Loucy (cell line): ENCODE results near the gene CDKL1.

ENCODE experiments used
- H2AFZ ChIP-seq: fragments of 200-600 bp; sonication (generic); 2 replicates; pipeline ENCODE4 v1.6.0; 2016; ENCODE audit warnings: antibody characterized with exemption, mild to moderate bottlenecking, low read length, moderate library complexity
- H3F3A ChIP-seq: fragments of 200-600 bp; 2 replicates; pipeline ENCODE4 v1.6.0; 2016; ENCODE audit warnings: antibody characterized with exemption, low read depth, mild to moderate bottlenecking
- H3K27me3 ChIP-seq: fragments of 200-600 bp; sonication (generic); 2 replicates; pipeline ENCODE4 v1.6.1; 2014; ENCODE audit warnings: low read length, mild to moderate bottlenecking; ENCODE audit not compliant: insufficient read depth, poor library complexity, severe bottlenecking
- H3K36me3 ChIP-seq: fragments of 200-600 bp; sonication (generic); 2 replicates; pipeline ENCODE4 v1.6.1; 2016; ENCODE audit warnings: low read length; ENCODE audit not compliant: insufficient read depth
- H3K4me1 ChIP-seq: fragments of 200-600 bp; sonication (generic); 2 replicates; pipeline ENCODE4 v1.5.1; 2014; ENCODE audit warnings: low read length, mild to moderate bottlenecking; ENCODE audit not compliant: insufficient read depth, poor library complexity, severe bottlenecking
- H3K4me2 ChIP-seq: fragments of 200-600 bp; sonication (generic); 2 replicates; pipeline ENCODE4 v1.6.0; 2014; ENCODE audit warnings: antibody characterized with exemption, low read length, low read depth, mild to moderate bottlenecking; ENCODE audit not compliant: poor library complexity, severe bottlenecking
- H3K4me3 ChIP-seq: fragments of 200-600 bp; sonication (generic); 2 replicates; pipeline ENCODE4 v1.5.1; 2014; ENCODE audit warnings: low read length, mild to moderate bottlenecking, mixed read lengths; ENCODE audit not compliant: poor library complexity, severe bottlenecking
- H3K79me2 ChIP-seq: fragments of 200-600 bp; sonication (generic); 2 replicates; pipeline ENCODE4 v1.6.1; 2014; ENCODE audit warnings: low read length; ENCODE audit not compliant: insufficient read depth
- H3K9ac ChIP-seq: fragments of 200-600 bp; sonication (generic); 2 replicates; pipeline ENCODE4 v1.6.0; 2014; ENCODE audit warnings: mild to moderate bottlenecking, low read depth, low read length, moderate library complexity; ENCODE audit not compliant: poor library complexity, severe bottlenecking
- H3K9me2 ChIP-seq: fragments of 200-600 bp; sonication (generic); replicated peaks from 2 replicates; pipeline ENCODE4 v1.6.1; 2016; ENCODE audit warnings: low read depth, low read length, mixed read lengths
- H3K9me3 ChIP-seq: fragments of 200-600 bp; sonication (generic); 2 replicates; pipeline ENCODE4 v1.6.1; 2014; ENCODE audit warnings: mild to moderate bottlenecking, antibody characterized with exemption, low read length, low read depth; ENCODE audit not compliant: insufficient read depth
- H4K20me1 ChIP-seq: fragments of 200-600 bp; sonication (generic); 2 replicates; pipeline ENCODE4 v1.6.0; 2014; ENCODE audit warnings: antibody characterized with exemption, low read length, mild to moderate bottlenecking; ENCODE audit not compliant: insufficient read depth, poor library complexity, severe bottlenecking
- EZH2phosphoT487 ChIP-seq: fragments of 200-600 bp; IDR thresholded peaks from 2 replicates; pipeline ENCODE4 v1.6.1; 2018; ENCODE audit warnings: antibody characterized with exemption, mild to moderate bottlenecking, moderate library complexity, borderline replicate concordance
- TF ChIP-seq, protein P1 (sequence below): fragments of 200-600 bp; sonication (generic); conservative IDR thresholded peaks from 2 replicates; pipeline ENCODE4 v1.5.1; 2014; ENCODE audit warnings: mild to moderate bottlenecking, antibody characterized with exemption, low read length

CDKL1 gene

DNA sequence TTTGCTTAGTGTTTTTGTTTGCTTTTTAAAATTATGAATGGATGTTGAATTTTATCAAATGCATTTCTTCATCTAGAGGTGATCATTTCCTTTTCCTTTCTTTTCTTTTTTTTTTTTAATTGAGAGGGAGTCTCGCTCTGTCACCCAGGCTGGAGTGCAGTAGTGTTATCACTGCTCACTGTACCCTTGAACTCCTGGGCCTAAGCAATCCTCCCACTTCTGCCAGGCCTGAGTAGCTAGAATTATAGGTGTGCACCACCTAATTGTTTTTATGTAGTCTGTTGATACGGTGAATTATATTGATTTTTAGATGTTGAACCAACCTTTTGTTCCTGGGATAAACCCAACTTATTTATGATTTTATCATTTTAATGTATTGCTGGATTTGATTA, 1.5 kb upstream of the CDKL1 start:
- Histone ChIP-seq H2AFZ (no peak overlapping the region), H4K20me1 (no peaks in the 10 kb centered on the region), H3K79me2 (no peaks in the 10 kb centered on the region), H3K27me3 (no peaks in the 10 kb centered on the region), H3K9ac (no peak overlapping the region), H3K4me1 (peaks cover 23% of the 10 kb centered on the region), H3F3A (peaks cover 6% of the 10 kb centered on the region; the same call in 1 of the 2 replicates), H3K4me3 (no peak overlapping the region), H3K9me2 (no peaks in the 10 kb centered on the region), H3K36me3 (no peaks in the 10 kb centered on the region), H3K4me2 (no peak overlapping the region), H3K9me3 (no peaks in the 10 kb centered on the region)
- no peak for TF ChIP-seq EZH2phosphoT487
- TF ChIP-seq, protein P1, sequence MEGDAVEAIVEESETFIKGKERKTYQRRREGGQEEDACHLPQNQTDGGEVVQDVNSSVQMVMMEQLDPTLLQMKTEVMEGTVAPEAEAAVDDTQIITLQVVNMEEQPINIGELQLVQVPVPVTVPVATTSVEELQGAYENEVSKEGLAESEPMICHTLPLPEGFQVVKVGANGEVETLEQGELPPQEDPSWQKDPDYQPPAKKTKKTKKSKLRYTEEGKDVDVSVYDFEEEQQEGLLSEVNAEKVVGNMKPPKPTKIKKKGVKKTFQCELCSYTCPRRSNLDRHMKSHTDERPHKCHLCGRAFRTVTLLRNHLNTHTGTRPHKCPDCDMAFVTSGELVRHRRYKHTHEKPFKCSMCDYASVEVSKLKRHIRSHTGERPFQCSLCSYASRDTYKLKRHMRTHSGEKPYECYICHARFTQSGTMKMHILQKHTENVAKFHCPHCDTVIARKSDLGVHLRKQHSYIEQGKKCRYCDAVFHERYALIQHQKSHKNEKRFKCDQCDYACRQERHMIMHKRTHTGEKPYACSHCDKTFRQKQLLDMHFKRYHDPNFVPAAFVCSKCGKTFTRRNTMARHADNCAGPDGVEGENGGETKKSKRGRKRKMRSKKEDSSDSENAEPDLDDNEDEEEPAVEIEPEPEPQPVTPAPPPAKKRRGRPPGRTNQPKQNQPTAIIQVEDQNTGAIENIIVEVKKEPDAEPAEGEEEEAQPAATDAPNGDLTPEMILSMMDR, result no peak

DNA sequence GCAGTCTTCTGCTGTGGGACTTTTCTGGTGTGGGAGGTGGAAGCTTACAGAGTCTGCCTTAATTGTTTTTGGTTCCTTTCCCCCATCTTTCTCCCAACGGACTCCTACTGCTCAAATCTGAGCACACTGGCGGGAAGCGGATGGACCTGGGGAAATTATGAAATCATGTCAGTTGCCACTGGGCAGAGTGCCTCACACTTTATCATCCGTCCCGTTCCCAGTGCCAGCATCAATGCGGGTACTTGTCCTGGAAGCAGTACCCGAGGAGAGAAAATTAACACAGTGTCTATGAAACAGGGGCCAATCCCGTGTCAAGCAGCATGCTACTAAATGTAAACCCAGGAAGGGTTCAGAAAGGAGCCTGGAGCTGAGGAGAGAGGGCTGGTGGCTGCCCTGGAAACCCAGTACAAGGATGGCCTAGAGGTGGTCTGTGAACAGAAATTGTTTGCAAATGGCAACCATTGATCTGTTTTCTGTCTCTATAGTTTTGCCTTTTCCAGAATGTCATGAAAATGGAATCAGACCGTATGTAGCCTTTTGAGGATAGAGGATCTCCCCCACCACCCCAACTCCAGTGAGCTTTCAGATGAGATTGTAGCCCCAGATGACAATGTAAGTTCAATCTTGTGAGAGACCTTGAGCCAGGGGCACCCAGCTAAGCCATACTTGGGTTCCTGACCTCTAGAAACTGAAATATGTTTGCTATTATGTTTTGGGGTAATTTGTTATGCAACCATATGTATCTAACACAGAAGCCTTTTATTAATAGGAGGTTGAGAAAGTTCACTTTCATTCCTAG, 908 bp upstream of the CDKL1 start:
- Histone ChIP-seq H3K9me2 (no peaks in the 10 kb centered on the region), H4K20me1 (no peaks in the 10 kb centered on the region), H3K27me3 (no peaks in the 10 kb centered on the region), H3K79me2 (no peaks in the 10 kb centered on the region), H2AFZ (no peak overlapping the region; the same call in 1 of the 2 replicates), H3K4me1 (peaks cover 24% of the 10 kb centered on the region), H3K9me3 (no peaks in the 10 kb centered on the region), H3K4me2 (peak overlapping the region; percentile 64), H3F3A (peaks cover 6% of the 10 kb centered on the region; the same call in 1 of the 2 replicates), H3K4me3 (peak overlapping the region; percentile 75), H3K36me3 (no peaks in the 10 kb centered on the region), H3K9ac (peak overlapping the region; percentile 44)
- TF ChIP-seq, protein P1, result no peak
- no peak for TF ChIP-seq EZH2phosphoT487

GRCh38 chr14:50395448-50395847, 1.2 kb downstream of the CDKL1 start:
- TF ChIP-seq, protein P1, result no peak
- TF ChIP-seq EZH2phosphoT487, result no peak
- no peak overlapping the region for H3K9ac ChIP-seq
- H3K4me1 ChIP-seq, result peaks cover 43% of the 10 kb centered on the region
- H3K9me3 ChIP-seq, result no peaks in the 10 kb centered on the region
- H2AFZ ChIP-seq, result no peak overlapping the region
- no peaks in the 10 kb centered on the region for H4K20me1 ChIP-seq
- peaks cover 6% of the 10 kb centered on the region; the same call in 1 of the 2 replicates for H3F3A ChIP-seq
- H3K36me3 ChIP-seq, result no peaks in the 10 kb centered on the region
- no peaks in the 10 kb centered on the region for H3K9me2 ChIP-seq
- H3K79me2 ChIP-seq, result no peaks in the 10 kb centered on the region
- H3K4me3 ChIP-seq, result no peak overlapping the region
- peak overlapping the region; percentile 64 for H3K4me2 ChIP-seq
- H3K27me3 ChIP-seq, result no peaks in the 10 kb centered on the region
